ENCODE data around the gene GAS6.

The GAS6 gene

DNA sequence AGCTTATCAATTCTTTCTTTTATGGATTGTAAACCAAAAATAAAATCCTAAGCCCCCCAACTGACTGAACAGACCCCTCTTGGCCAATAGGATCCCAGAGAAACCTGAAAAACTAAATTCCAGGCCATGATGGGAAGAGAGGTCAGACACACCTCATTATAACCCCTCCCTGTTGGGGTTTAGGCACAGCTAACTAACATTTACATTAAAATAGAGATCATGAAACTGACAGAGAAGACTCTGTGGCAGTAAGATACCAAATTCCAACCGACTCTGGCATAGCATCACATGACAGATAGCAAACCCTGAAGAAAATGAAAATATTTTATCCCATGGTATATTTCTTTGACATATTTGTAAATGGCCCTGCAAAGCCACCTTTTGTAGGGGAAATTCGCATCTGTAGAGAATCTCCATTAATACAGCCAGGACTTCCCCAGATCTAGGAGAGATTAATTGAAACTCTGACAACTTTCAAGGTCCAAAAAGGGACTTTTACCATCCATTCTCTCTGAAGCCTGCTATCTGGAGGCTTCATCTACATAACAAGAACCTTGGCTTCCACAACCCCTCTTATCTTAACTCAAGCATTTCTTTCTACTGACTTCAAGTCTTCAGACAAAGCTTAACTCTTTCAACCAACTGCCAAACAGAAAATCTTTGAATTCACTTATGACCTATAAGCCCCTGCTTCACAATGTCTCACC is 27.1 kb upstream of the GAS6 start:
- in situ Hi-C loops (cut with HindIII; ENCODE audit: low pct_ligation_motif_present, low pct_unique_long_range_greater_than_20kb, low sequenced_read_pairs) = no loop called here

DNA sequence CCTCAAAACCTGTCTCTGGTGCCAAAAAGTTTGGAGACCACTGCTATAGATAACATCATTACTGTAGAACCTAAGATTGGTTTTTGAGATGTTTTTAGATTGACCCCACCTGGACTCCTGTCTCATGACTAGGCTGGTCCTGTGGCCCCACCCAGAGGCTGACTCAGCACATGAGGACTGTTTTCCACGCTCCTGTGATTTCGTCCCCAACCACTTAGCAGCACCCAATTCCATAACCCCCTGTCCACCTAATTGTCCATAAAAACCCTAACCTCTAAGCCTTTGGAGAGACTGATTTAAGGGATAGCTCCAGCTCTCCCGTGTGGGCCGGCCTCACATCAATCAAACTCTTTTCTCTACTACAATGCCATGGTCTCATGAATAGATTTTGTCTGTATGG is 25.6 kb upstream of the GAS6 start:
- no peak for DNase-seq
- in situ Hi-C loops (cut with HindIII; ENCODE audit: low pct_ligation_motif_present, low pct_unique_long_range_greater_than_20kb, low sequenced_read_pairs) = no loop called here

More for the DNA sequence above, 27.1 kb upstream of the GAS6 start:
- DNase-seq = no peak

DNA sequence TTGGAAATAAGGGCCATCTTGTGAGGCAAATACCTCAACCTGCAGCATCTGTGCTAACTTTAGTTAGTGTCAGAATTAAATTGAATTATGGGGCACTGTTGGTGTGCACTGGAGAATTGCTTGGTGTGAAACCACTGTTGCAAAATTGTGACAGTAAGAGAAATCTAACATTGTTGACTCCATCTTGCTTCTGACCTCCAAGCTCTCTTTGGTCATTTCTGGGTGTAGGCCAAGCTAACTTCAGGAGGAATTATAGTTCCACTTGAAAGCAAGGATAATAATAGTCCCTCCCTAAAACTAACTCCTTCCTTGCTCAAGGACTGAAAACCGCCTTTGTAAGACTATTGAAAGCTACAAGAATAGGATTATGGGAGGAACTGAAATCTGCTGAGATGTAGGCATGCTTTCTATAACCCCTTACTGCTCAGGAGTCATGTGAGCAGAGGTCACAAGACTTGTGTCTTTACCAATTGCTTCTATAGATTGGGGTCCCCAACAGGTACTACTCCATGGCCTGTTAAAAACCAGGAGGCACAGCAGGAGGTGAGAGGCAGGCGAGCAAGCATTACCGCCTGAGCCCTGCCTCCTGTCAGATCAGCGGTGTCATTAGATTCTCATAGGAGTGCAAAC is 24.9 kb upstream of the GAS6 start:
- in situ Hi-C loops (cut with HindIII; ENCODE audit: low pct_ligation_motif_present, low pct_unique_long_range_greater_than_20kb, low sequenced_read_pairs) = no loop called here

DNA sequence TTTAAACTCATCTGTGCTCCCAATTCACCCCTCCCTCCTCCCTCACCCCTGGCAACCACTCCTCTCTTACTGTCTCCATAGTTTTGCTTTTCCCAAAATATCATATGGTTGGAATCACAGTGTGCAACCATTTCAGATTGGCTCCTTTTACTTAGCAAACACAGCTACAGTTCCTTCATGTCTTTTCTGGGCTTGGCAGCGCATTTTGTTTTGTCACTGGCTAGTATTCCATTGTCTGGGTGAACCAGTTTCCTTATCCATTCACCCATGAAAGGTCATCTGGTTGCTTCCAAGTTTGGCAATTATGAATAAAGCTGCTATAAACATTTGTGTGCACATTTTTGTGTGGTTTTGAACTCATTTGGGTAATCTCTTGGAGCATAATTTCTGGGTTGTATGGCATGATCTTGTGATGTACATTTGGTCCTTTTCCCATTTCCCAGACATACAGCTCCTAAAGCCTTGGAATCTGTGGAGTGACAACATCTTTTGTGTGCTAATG is 23.9 kb upstream of the GAS6 start:
- no peak for DNase-seq
- in situ Hi-C loops (cut with HindIII; ENCODE audit: low pct_ligation_motif_present, low pct_unique_long_range_greater_than_20kb, low sequenced_read_pairs) = no loop called here

More for the DNA sequence above, 24.9 kb upstream of the GAS6 start:
- no peak for DNase-seq

DNA sequence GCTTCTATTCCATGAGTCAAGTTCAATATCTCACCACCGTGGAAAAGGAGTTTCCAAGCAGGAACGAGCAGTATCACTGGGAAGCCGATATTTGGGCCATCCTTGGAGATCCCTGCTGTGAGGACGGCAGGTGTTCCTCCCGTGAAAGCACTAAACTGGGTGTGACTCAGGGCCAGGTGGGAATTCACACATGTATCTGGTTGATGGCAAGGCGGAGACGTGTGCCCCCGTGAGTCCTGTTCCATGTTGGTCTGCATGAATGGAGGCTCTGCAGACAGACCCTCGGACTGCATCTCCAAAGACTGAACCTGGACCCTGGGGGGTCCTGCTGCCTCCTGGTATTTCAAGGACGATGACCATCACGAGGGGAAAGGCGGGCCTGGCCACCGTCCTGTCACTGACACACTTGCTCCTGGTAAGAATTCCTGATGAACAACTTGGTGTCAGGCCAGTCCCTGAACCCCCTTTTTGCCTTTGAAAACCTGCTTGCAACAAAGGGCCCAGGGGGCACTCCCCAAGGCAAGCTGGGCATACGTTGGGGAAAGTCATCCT is 22.8 kb upstream of the GAS6 start:
- in situ Hi-C loops (cut with HindIII; ENCODE audit: low pct_ligation_motif_present, low pct_unique_long_range_greater_than_20kb, low sequenced_read_pairs) = no loop called here
- no peak for DNase-seq

DNA sequence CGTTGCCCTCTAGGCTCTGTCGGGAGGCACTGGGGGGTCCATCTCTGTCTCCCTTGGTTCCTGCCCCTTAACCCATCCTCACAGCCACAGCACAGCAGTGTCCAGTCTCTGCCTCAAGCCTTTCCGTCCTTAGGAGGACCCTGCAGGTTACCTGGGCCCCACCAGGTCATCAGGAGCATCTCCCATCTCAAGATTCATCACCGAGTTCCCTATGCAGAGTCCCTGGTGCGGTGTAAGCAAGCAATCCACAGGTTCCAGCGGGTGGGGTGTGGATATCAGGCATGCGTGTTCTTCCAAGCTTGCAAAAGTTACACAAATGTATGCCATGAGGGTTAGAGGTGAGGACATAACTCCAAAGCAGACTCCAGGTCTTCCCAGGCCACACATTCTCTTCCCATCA is 20.9 kb upstream of the GAS6 start:
- in situ Hi-C loops (cut with HindIII; ENCODE audit: low pct_ligation_motif_present, low pct_unique_long_range_greater_than_20kb, low sequenced_read_pairs) = no loop called here
- DNase-seq = no peak

DNA sequence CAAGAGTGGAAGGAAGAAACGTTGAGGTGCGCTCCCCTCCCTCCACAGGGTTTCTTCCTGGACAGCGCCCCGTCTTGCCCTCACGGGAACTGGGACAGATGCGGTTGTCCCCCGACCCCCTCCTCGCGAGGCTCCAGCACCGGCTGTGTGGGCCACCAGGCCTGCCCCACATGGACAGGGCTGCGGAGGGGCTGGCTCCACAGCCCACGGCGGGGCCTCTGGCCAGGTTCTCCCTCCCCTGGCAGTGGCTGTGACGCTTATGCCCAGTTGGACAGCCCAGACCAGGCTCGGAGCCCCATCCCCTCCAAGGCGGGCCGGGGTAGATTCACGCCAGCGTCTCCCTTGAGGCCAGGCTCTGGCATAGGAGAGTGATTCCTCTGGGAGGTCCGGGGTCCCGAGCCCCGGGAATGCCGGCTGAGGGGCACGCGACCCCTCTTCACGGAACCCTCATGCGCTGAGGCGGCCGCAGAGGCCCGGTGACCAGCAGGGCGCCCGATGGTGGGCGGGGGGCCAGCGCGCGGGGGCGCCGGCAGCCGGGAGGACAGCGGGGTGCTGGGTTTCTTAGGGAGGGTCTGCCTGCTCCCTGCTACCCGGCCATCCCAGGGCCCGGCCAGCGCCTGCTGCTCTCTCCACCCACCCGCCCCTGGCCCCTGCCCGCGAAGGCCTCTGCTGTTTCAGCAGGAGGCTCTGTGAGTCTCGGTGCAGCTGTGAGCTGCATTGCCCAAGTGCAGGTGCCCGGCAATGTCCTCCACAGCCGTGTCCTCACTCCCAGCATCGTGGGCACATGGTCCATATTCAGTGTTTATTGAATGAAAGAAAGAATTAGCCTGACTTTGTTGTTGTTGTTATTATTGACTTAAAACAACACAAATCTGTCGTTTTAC is 20.3 kb upstream of the GAS6 start:
- in situ Hi-C loops (cut with HindIII; ENCODE audit: low pct_ligation_motif_present, low pct_unique_long_range_greater_than_20kb, low sequenced_read_pairs) = no loop called here
- DNase-seq = no peak

DNA sequence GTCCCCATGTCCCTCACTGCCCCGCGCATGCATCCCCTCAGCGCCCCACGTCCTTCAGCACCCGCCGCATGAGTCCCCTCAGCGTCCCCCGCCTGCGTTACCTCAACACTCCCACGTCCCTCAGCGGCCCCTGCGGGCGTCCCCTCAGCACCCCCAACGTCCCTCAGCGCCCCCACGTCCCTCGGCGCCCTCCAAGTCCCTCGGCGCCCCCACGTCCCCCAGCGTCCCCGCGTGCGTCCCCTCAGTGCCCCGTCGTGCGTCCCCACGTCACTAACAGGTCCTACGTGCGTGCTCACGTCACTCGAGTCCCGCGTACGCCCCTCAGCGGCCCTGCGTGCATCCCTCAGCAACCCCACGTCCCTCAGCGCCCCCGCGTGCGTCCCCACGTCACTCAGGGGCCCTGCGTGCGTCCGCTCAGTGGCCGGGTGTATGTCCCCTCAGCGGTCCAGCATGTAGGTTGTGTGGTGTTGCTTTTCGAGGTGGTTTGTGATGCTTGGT is 19.5 kb upstream of the GAS6 start:
- in situ Hi-C loops (cut with HindIII; ENCODE audit: low pct_ligation_motif_present, low pct_unique_long_range_greater_than_20kb, low sequenced_read_pairs) = no loop called here
- DNase-seq = no peak

DNA sequence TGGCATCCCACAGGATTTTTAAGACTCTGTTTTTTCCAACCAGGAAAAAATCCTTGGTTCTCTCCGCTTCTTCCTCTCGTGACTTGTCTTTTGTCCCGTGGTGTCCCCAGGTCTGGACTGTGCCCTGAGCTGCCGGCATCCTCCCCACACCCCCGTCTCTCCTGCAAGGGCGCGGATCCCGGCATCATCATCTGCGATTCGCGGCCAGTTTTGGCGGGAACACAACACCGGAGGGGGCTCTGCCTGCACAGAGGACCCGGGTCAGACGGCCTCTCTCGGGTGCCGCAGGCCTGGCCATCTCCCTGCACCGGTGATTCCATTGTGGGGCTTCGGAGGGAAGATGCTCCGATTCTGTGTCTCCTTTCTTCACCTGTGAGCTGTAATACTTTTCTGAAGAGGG is 18.8 kb upstream of the GAS6 start:
- no peak for DNase-seq
- in situ Hi-C loops (cut with HindIII; ENCODE audit: low pct_ligation_motif_present, low pct_unique_long_range_greater_than_20kb, low sequenced_read_pairs) = no loop called here

DNA sequence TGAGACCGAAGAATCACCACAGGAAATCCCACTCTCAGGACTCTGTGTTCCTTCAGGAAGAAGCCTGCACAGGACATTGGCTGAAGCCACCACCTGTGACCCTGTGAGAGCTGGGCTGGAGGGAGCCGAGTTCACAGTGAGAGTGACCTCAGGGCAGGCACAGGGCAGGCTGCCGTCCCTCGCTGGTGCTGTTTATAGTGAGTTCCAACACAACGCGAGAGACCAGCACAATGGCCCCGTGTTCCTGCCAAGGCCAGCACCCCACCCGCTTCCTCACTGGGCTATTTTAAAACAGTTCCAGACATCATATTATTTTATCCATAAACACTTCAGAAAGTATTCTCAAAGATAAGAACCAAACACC is 18.4 kb upstream of the GAS6 start:
- in situ Hi-C loops (cut with HindIII; ENCODE audit: low pct_ligation_motif_present, low pct_unique_long_range_greater_than_20kb, low sequenced_read_pairs) = no loop called here
- no peak for DNase-seq

DNA sequence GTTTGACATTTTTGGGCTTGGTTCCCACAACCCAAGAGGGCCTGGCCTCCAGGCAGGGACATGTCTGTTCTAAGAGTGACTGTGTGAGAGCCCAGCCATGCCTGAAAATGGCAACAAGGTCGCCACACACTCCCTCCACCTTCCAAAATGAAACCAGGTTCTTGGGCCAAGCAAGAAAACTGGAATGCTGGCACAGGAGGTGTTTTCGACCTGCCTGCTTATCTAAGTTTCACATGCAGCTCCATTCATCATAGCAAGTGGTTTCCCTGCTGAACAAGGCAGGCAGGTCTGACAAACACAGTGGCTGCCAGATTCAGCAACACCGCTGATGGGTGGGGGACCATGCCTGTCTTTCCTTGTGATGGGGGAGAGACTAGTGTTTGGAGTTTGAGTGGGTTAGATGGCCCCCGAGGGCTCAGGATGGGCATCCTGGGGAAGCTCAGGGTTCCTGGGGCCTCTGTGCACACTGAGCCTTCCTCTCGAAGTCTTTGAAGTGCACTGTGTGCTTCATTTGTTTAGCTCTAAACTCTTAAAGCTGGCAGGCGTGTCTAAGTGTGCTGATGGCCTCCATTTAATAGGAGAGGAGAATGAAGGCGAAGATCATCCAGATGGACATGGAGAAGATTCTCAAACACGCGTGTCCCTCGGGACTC is 17.9 kb upstream of the GAS6 start:
- in situ Hi-C loops (cut with HindIII; ENCODE audit: low pct_ligation_motif_present, low pct_unique_long_range_greater_than_20kb, low sequenced_read_pairs) = no loop called here
- DNase-seq = no peak

DNA sequence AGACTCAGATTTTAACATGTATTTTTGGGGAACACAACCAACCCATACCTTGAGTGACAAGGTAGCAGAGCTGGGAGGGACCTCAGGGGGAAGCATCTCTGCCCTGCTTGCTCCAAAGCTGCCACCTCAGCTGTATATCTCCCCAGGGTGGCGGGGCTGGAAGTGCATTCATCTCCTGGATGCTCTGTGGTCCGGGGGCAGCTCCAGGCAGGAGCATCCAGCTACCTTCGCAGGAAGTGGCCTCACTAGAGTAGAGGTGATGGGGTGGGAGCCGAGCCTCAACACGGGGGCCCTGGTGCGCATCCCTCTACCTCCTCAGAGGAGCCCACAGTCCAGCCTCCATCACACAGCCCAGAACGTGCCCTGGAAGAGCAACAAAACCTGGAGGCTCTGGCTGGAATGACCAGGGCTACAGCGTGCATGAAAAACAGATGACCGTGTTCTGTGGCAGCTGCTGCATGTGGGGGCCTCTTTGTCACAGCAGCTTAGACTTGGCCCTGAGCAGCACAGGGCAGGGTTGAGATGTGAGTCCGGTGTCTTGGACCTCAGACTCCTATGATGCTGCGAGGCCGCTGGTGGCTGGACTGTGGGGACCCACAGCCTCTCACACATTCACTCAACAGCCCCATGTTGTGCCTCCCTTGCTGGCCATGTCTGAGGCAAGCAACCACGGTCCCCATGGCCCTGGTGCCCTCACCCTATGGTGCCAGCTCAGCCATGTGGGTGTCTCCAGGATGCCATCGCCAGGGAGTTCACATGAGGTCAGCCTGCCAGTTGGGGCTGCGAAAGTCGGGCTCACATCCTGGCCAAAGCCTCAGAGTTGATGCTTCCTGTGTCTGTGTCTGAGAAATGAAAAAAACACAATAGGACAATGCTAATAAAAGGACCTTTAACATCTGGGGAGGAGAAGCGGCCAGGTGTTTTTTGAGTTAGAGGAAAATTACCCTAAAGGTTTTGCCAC is 17.1 kb upstream of the GAS6 start:
- DNase-seq = no peak
- in situ Hi-C loops (cut with HindIII; ENCODE audit: low pct_ligation_motif_present, low pct_unique_long_range_greater_than_20kb, low sequenced_read_pairs) = no loop called here

DNA sequence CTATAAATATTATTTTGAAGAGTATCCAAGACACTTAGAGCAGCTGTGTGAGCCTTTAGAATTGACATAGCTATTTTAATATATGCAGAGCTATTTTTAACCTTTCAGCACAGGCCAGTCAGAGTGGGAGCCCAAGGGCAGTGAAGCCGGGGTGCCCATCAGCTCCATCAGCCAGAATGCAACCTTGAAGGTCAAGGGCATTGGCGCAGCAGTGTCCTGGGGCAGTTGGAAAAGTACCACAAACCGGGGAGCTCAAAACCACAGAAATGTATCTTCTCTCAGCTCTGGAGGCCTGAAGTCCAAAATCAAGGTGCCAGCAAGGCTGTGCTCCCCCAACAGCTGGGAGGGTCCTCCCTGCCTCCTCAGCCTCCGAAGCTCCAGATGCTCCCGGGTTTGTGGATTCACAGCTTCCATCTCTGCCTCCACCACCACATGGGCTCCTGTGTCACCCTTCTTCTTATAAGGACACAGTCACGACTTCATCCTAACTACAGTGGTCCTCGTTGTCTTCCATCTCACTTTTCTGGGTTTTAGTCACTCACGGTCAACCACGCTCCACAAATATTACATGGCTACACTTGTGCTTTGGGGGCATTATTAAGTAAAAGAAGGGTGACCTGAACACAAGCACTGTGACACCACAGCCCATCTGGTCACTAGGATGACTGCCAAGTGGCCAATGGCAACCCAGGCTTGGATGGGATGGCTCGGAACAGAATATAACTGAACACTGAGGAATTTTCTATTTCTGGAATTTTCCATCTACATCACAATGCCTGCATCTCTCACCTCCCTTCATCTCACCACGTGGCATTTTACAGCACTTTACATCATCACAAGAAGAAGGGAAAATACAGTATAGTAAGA is 15.9 kb upstream of the GAS6 start:
- DNase-seq = no peak
- in situ Hi-C loops (cut with HindIII; ENCODE audit: low pct_ligation_motif_present, low pct_unique_long_range_greater_than_20kb, low sequenced_read_pairs) = no loop called here

DNA sequence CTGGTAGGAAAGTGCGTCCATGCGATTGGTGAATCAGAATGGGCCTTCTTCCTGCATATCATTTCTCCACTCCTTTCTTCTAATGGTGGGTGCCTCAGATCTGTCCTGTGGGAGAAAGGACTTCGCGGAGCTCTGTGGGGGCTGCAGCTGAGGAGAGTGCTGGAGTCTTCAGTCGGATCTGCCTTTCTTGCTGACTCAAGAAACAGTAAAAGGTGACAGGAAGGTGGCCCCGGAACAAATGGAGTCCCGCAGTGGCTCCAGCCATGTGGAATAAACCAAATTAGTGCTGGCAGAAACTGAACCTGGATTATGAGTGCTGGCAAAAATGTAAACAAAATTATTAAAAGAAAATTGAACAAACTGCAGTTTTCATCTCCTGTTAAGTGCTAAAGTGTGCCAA is 15.1 kb upstream of the GAS6 start:
- DNase-seq = no peak
- in situ Hi-C loops (cut with HindIII; ENCODE audit: low pct_ligation_motif_present, low pct_unique_long_range_greater_than_20kb, low sequenced_read_pairs) = no loop called here

DNA sequence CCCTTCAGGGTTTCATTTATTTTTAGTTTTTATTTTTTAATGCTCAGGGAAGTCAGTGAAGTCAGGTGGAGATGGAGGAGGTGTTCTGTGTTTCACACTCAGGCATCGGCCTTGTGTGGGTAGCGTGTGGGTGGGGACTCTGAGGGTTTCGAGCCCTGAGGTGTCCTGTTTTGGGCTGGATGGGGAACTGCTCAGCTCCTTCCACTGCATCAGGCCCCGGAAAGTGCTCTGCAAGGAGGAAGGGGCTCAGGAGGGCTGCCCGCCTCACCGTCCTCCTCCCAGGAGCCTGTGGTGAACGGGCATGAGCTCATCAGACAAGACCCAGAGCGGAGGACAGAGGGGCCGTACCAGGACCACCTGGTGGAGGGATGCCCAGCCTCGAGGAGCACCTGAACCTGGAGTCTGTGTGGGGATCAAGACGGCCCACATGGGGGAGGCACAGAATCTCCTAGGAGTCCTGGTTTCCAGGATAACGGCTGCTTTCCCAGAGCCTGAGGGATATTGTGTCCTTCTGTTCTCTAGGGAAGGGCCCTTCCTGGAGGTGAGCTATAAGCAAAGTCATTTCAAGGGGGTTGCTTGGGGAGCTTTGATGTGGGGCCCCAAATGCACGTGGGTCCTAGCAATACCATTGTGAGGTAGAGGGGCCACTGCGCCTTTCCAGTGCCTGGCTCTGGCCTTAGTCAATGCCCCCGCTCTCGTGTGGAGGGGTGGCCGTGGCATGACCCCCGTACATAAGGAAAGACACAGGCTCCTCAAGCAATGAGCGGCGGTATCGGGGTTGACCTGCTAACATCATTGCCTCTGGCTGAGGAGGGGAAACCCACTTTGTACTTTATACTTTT is 13.5 kb upstream of the GAS6 start:
- in situ Hi-C loops (cut with HindIII; ENCODE audit: low pct_ligation_motif_present, low pct_unique_long_range_greater_than_20kb, low sequenced_read_pairs) = no loop called here
- DNase-seq = no peak
